GM21576 (cell line): ENCODE results near the gene PDE4B.
"Not testable (repeated sequence)": the region's sequence is repeated elsewhere in the genome, so short reads cannot be mapped to it uniquely, and the experiment has no call there.

Experiments
- ATAC-seq: cut with Tn5 transposase; IDR thresholded peaks from one replicate; pipeline ENCODE4 v1.9.1; 2021; ENCODE audit warnings: mild to moderate bottlenecking, moderate library complexity; ENCODE audit not compliant: unreplicated experiment

PDE4B gene

GRCh38 chr1:66112744-66113400 lies 320.2 kb downstream of the PDE4B start:
- no peak for ATAC-seq

- peak; percentile 64 for ATAC-seq
Observed at GRCh38 chr1:66119148-66119547, 326.5 kb downstream of the PDE4B start.

GRCh38 chr1:66124670-66125069 lies 332.0 kb downstream of the PDE4B start:
- ATAC-seq: no peak

- ATAC-seq: not testable (repeated sequence)
Observed at GRCh38 chr1:66128641-66129040, 335.9 kb downstream of the PDE4B start.

GRCh38 chr1:66132324-66132723 lies 339.6 kb downstream of the PDE4B start:
- ATAC-seq: no peak

- ATAC-seq: no peak
Observed at GRCh38 chr1:66134004-66134403, 341.3 kb downstream of the PDE4B start.

- no peak for ATAC-seq
Observed at GRCh38 chr1:66135161-66135560, 342.5 kb downstream of the PDE4B start.

GRCh38 chr1:66136423-66136822 lies 343.7 kb downstream of the PDE4B start:
- ATAC-seq: not testable (repeated sequence)

GRCh38 chr1:66137235-66137634 lies 344.5 kb downstream of the PDE4B start:
- no peak for ATAC-seq

GRCh38 chr1:66138613-66139012 lies 345.9 kb downstream of the PDE4B start:
- ATAC-seq: no peak

- ATAC-seq: no peak
Observed at GRCh38 chr1:66140072-66140471, 347.4 kb downstream of the PDE4B start.

- ATAC-seq: no peak
Observed at GRCh38 chr1:66143651-66144050, 351.0 kb downstream of the PDE4B start.

GRCh38 chr1:66147226-66147835 lies 354.6 kb downstream of the PDE4B start:
- no peak for ATAC-seq

- no peak for ATAC-seq
Observed at GRCh38 chr1:66152034-66152433, 359.3 kb downstream of the PDE4B start.

GRCh38 chr1:66154394-66154793 lies 361.7 kb downstream of the PDE4B start:
- ATAC-seq: no peak

GRCh38 chr1:66156144-66156543 lies 363.4 kb downstream of the PDE4B start:
- ATAC-seq: no peak

- no peak for ATAC-seq
Observed at GRCh38 chr1:66159800-66160199, 367.1 kb downstream of the PDE4B start.

GRCh38 chr1:66160719-66161118 lies 368.0 kb downstream of the PDE4B start:
- no peak for ATAC-seq

GRCh38 chr1:66166753-66167152 lies 374.1 kb downstream of the PDE4B start:
- no peak for ATAC-seq

GRCh38 chr1:66167267-66167666 lies 374.6 kb downstream of the PDE4B start:
- no peak for ATAC-seq

- peak; percentile 55 for ATAC-seq
Observed at GRCh38 chr1:66168467-66168887, 375.8 kb downstream of the PDE4B start.

- ATAC-seq: no peak
Observed at GRCh38 chr1:66168948-66169671, 376.4 kb downstream of the PDE4B start.
